ENCODE results near the gene SPG21. TPM values are rescaled to one million over a fixed set of nuclear protein-coding genes. Genes with fewer than 3 reads are reported as not detected.

SPG21 gene
- total and polyA plus RNA-seq, 3 donors from 2014 or later, result 76.2 to 98.8 (median 85.5) TPM

DNA sequence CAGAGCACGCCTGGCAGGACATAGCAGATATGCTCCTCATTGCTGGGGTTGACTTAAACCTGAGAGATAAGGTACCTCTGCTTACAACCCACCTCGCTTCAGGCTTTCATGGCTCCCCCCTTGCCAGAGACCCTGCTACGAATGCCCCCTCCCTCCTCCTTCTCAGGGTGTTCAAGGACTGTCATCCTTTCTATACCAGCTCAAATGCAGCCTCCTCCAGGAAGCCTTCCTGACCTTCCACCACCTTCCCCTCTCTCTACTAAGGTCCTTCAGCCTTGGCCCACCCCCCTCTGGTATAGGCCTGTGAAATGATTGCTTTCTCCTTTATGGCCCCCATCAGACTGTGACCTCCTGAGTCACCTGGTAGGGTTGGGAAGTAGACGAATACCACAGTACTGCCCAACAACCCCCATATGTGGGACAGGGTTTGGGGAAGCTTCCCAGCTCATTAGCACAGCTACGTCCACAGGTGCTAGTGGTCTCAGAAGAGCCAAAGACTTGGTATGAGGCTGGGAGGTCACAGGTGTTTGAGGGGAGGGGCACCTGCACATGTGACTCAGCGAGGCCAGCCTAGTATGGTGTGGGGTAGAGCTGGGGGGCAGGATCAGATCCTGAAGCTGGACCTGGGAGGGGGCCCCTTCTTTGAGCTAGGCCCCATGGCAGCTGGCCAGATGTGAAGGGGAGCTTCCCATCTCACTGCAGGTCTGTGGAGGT, 46.0 kb downstream of the SPG21 start:
- WGBS, 2 donors, result 97 to 98% methylated on average over 6 of the region's 6 CpGs
- no peaks in the 10 kb centered on the region for H3K36me3 ChIP-seq (ENCODE audit: low read depth, missing control alignments)
- no peak for TF ChIP-seq POLR2A (IDR thresholded peaks at IDR 0.05)
- TF ChIP-seq, protein P1, sequence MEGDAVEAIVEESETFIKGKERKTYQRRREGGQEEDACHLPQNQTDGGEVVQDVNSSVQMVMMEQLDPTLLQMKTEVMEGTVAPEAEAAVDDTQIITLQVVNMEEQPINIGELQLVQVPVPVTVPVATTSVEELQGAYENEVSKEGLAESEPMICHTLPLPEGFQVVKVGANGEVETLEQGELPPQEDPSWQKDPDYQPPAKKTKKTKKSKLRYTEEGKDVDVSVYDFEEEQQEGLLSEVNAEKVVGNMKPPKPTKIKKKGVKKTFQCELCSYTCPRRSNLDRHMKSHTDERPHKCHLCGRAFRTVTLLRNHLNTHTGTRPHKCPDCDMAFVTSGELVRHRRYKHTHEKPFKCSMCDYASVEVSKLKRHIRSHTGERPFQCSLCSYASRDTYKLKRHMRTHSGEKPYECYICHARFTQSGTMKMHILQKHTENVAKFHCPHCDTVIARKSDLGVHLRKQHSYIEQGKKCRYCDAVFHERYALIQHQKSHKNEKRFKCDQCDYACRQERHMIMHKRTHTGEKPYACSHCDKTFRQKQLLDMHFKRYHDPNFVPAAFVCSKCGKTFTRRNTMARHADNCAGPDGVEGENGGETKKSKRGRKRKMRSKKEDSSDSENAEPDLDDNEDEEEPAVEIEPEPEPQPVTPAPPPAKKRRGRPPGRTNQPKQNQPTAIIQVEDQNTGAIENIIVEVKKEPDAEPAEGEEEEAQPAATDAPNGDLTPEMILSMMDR (IDR thresholded peaks at IDR 0.05), result no peak
- intact Hi-C loops (cut with DNase I; ENCODE audit: low total_unique reads), result no loop called here
- no peaks in the 10 kb centered on the region for H3K9me3 ChIP-seq
- H3K4me1 ChIP-seq, result no peaks in the 10 kb centered on the region
- DNase-seq, result no peak
- H3K27ac ChIP-seq, result no peak overlapping the region
- no peak overlapping the region for H3K4me3 ChIP-seq
- H3K27me3 ChIP-seq, result no peaks in the 10 kb centered on the region

DNA sequence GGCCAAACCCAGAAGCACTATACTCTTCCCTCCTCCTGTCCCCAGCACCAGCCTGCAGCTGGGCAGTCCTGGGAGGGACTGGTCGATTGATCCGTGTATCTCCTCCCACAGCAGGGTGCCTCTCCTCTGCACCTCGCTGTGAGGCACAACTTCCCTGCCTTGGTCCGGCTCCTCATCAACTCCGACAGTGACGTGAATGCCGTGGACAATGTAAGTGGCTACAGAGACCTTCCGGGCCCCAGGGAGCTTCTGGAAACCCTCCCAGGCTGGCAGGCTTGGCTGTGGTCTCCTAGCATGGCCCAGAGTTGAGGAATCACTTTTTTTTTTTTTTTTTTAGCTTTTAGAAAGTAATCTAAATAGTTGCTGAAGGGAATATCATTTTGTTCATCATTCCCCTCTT, 47.4 kb downstream of the SPG21 start:
- Histone ChIP-seq H3K27ac (no peak overlapping the region), H3K4me3 (no peak overlapping the region), H3K27me3 (no peaks in the 10 kb centered on the region), H3K4me1 (peaks cover 7% of the 10 kb centered on the region), H3K9me3 (no peaks in the 10 kb centered on the region), H3K36me3 (ENCODE audit: low read depth, missing control alignments) (no peaks in the 10 kb centered on the region)
- no peak for DNase-seq
- intact Hi-C loops (cut with DNase I; ENCODE audit: low total_unique reads), result no loop called here
- WGBS, 2 donors, result 91 to 100% methylated on average over 5 to 8 of the region's 8 CpGs
- TF ChIP-seq POLR2A (IDR thresholded peaks at IDR 0.05), result no peak
- TF ChIP-seq, protein P1 (IDR thresholded peaks at IDR 0.05), result no peak

DNA sequence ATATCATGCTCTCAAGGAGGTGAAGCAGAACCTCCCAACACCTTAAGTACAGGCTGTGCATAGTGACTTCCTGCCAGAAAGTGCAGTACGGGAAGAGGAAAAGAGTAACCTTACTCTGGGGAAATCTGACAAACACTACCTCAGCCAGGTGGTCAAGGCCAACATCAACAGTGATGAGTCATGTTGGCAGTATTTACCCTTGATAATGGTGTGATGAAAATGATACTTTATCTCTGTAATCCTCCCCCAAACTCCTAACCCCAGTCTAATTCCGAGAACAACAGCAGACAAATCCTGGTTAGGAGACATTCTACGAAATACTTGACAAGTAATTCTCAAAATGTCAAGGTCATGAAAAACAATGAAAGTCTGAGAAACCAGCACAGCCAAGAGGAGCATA, 51.5 kb downstream of the SPG21 start:
- intact Hi-C loops (cut with DNase I; ENCODE audit: low total_unique reads), result no loop called here
- 28 to 36% methylated on average over 3 of the region's 3 CpGs for WGBS, 2 donors
- no peaks in the 10 kb centered on the region for H3K27me3 ChIP-seq
- no peaks in the 10 kb centered on the region for H3K36me3 ChIP-seq (ENCODE audit: low read depth, missing control alignments)
- H3K4me1 ChIP-seq, result peaks cover 7% of the 10 kb centered on the region
- peak overlapping the region in 1 of 2 donors; percentile 53 for H3K27ac ChIP-seq
- DNase-seq, result no peak
- H3K9me3 ChIP-seq, result no peaks in the 10 kb centered on the region
- no peak overlapping the region for H3K4me3 ChIP-seq
- no peak for TF ChIP-seq POLR2A (IDR thresholded peaks at IDR 0.05)
- TF ChIP-seq, protein P1 (IDR thresholded peaks at IDR 0.05), result no peak

DNA sequence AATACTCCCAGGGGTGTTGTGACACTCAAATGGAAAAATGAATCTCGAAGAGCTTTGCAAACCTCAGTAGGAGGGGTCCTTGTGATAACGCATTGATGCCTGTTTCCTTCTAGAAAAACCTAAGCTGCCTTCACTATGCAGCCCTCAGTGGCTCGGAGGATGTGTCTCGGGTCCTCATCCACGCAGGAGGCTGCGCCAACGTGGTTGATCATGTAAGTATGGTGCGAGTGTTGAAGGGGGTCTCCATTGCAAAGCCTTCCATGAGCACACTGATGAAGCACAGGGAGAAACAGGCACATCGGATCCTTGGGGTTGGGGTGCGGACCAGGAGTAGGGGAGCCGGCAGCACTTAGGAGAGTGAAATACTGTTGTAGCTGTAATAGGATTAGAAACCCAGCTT, 55.7 kb downstream of the SPG21 start:
- Histone ChIP-seq H3K9me3 (no peaks in the 10 kb centered on the region), H3K27ac (no peak overlapping the region), H3K36me3 (ENCODE audit: low read depth, missing control alignments) (no peaks in the 10 kb centered on the region), H3K4me1 (peaks cover 11% of the 10 kb centered on the region), H3K27me3 (no peaks in the 10 kb centered on the region), H3K4me3 (no peak overlapping the region)
- TF ChIP-seq, protein P1 (IDR thresholded peaks at IDR 0.05), result no peak
- TF ChIP-seq POLR2A (IDR thresholded peaks at IDR 0.05), result no peak
- WGBS, 2 donors, result 96 to 97% methylated on average over 11 of the region's 11 CpGs
- DNase-seq, result no peak
- intact Hi-C loops (cut with DNase I; ENCODE audit: low total_unique reads), result no loop called here

DNA sequence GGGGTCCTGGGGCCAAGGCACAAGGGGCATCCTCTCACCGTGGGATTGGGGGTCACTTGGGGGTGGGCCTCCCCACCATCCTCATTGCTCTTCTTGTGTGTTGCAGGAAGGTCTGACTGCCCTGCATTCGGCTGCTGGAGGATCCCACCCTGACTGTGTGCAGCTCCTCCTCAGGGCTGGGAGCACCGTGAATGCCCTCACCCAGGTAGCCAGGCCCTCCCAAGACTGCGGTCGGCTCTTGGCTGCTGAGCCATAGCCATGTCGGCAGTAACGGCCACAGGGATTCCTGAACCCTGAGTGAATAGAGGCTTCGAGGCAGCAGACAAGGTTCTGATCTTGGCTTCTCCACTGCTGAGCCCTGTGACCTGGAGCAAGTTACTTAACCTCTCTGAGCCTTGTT, 58.3 kb downstream of the SPG21 start:
- H3K4me3 ChIP-seq, result no peak overlapping the region

More for the DNA sequence above, 58.3 kb downstream of the SPG21 start:
- Histone ChIP-seq H3K27ac (no peak overlapping the region), H3K4me1 (peaks cover 4% of the 10 kb centered on the region), H3K27me3 (no peaks in the 10 kb centered on the region), H3K36me3 (ENCODE audit: low read depth, missing control alignments) (no peaks in the 10 kb centered on the region), H3K9me3 (no peaks in the 10 kb centered on the region)
- TF ChIP-seq POLR2A (IDR thresholded peaks at IDR 0.05), result no peak
- TF ChIP-seq, protein P1 (IDR thresholded peaks at IDR 0.05), result no peak
- intact Hi-C loops (cut with DNase I; ENCODE audit: low total_unique reads), result no loop called here
- 72 to 83% methylated on average over 8 of the region's 8 CpGs for WGBS, 2 donors
- no peak for DNase-seq
